Parathyroid adenoma (tissue), 2 donors: ENCODE measurements around the gene SIL1.
"Not testable (repeated sequence)": the region's sequence is repeated elsewhere in the genome, so short reads cannot be mapped to it uniquely, and the experiment has no call there.

Source experiments
- H2AFZ ChIP-seq: fragments of 300-600 bp; sonication (generic); one replicate; pipeline ENCODE4 v1.7.0; 2017; ENCODE audit warnings: antibody characterized with exemption, mild to moderate bottlenecking
- H3K27ac ChIP-seq: fragments of 300-600 bp; sonication (generic); one replicate; pipeline ENCODE4 v1.7.0; 2017
- H3K27me3 ChIP-seq: fragments of 300-600 bp; sonication (generic); one replicate; pipeline ENCODE4 v1.7.0; 2017; ENCODE audit warnings: low read length; ENCODE audit not compliant: control insufficient read depth, insufficient read depth
- H3K36me3 ChIP-seq: fragments of 300-600 bp; sonication (generic); one replicate; pipeline ENCODE4 v1.7.0; 2017; ENCODE audit warnings: low read length; ENCODE audit not compliant: control insufficient read depth, insufficient read depth
- H3K4me1 ChIP-seq: fragments of 300-600 bp; sonication (generic); one replicate; pipeline ENCODE4 v1.7.0; 2017; ENCODE audit warnings: control low read depth
- H3K4me2 ChIP-seq: fragments of 300-600 bp; sonication (generic); one replicate; pipeline ENCODE4 v1.7.0; 2017; ENCODE audit warnings: low read length
- H3K4me3 ChIP-seq: fragments of 300-600 bp; sonication (generic); one replicate; pipeline ENCODE4 v1.7.0; 2017; ENCODE audit warnings: low read depth, low read length
- H3K79me2 ChIP-seq: fragments of 300-600 bp; sonication (generic); one replicate; pipeline ENCODE4 v1.7.0; 2017; ENCODE audit warnings: control low read depth
- H3K9ac ChIP-seq: fragments of 300-600 bp; sonication (generic); one replicate; pipeline ENCODE4 v1.7.0; 2017; ENCODE audit warnings: mild to moderate bottlenecking
- H3K9me3 ChIP-seq: fragments of 300-600 bp; sonication (generic); one replicate; pipeline ENCODE4 v1.7.0; 2017; ENCODE audit warnings: low read length; ENCODE audit not compliant: control insufficient read depth
- TF ChIP-seq, protein P1 (sequence below): fragments of 300-600 bp; sonication (generic); IDR thresholded peaks from one replicate; pipeline ENCODE4 v1.7.0; 2017; ENCODE audit warnings: antibody characterized with exemption, mild to moderate bottlenecking
- donor health status: primary hyperparathyroidism.

Gene SIL1

DNA sequence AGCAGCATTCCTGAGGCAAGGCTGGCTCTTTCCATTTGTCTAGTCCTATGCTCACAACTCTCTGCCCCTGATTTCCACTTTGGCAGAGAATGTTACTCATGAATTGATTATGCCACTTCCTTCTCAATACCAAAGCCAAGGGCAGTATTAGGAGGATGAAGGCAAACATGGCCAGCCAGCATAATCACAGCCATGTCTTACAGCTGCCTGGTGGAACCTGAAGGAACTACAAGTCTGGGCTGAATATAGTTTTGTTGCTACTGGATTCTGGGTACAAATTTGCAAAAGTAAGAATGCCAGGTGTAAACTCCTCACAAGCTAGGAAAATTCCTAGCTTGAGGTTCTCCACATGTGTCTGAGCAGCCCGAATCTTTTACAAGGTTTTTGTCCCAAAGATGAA lies 4.2 kb downstream of the SIL1 start:
- TF ChIP-seq, protein P1, sequence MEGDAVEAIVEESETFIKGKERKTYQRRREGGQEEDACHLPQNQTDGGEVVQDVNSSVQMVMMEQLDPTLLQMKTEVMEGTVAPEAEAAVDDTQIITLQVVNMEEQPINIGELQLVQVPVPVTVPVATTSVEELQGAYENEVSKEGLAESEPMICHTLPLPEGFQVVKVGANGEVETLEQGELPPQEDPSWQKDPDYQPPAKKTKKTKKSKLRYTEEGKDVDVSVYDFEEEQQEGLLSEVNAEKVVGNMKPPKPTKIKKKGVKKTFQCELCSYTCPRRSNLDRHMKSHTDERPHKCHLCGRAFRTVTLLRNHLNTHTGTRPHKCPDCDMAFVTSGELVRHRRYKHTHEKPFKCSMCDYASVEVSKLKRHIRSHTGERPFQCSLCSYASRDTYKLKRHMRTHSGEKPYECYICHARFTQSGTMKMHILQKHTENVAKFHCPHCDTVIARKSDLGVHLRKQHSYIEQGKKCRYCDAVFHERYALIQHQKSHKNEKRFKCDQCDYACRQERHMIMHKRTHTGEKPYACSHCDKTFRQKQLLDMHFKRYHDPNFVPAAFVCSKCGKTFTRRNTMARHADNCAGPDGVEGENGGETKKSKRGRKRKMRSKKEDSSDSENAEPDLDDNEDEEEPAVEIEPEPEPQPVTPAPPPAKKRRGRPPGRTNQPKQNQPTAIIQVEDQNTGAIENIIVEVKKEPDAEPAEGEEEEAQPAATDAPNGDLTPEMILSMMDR, result no peak
- Histone ChIP-seq H3K27me3 (no peaks in the 10 kb centered on the region), H3K4me3 (no peak overlapping the region)

DNA sequence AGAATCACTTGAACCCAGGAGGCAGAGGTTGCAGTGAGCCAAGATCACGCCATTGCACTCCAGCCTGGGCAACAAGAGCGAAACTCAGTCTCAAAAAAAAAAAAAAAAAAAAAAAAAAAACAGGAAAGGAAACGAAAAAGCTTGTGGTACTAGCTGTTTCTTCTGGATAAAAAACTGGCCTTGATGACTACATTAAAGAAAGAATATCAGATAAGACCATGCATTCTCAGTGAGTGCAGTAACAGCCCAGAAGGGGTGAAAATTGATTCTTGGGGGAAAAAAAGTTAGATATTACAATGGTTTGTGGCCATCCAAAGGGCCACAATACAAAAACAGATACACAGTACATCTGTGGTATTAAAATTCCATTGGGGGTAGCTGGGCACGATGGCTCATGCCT lies 5.3 kb downstream of the SIL1 start:
- not testable (repeated sequence) for H3K79me2 ChIP-seq, H2AFZ ChIP-seq

More for the DNA sequence above, 4.2 kb downstream of the SIL1 start:
- H3K27ac ChIP-seq, result no peak overlapping the region
- H3K79me2 ChIP-seq, result no peaks in the 10 kb centered on the region
- no peak overlapping the region for H3K9ac ChIP-seq
- H3K4me2 ChIP-seq, result no peak overlapping the region
- H3K4me1 ChIP-seq, result peaks cover 14% of the 10 kb centered on the region
- no peaks in the 10 kb centered on the region for H3K36me3 ChIP-seq
- no peaks in the 10 kb centered on the region for H3K9me3 ChIP-seq
- H2AFZ ChIP-seq, result no peak overlapping the region

DNA sequence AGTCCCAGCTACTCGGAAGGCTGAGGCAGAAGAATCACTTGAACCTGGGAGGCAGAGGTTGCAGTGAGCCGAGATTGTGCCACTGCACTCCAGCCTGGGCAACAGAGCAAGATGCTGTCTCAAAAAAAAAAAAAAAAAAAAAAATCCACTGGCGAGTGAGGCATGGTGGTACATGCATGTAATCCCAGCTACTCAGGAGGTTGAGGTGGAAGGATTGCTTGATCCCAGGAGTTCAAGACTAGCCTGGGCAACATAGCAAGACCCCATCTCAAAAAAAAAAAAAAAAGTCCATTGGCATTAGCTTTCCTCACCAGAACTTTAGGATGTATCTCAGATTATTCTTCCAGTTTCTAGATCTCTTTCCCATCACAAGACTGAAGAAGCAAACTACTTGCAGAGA lies 6.2 kb downstream of the SIL1 start:
- H3K4me1 ChIP-seq, result peaks cover 11% of the 10 kb centered on the region
- H3K27me3 ChIP-seq, H2AFZ ChIP-seq, H3K79me2 ChIP-seq, H3K9me3 ChIP-seq, H3K4me2 ChIP-seq, H3K9ac ChIP-seq, H3K36me3 ChIP-seq, H3K4me3 ChIP-seq, H3K27ac ChIP-seq: not testable (repeated sequence)

More for the DNA sequence above, 5.3 kb downstream of the SIL1 start:
- H3K27ac ChIP-seq, H3K36me3 ChIP-seq, H3K4me3 ChIP-seq, H3K9me3 ChIP-seq, H3K4me2 ChIP-seq, H3K27me3 ChIP-seq, H3K9ac ChIP-seq: not testable (repeated sequence)
- peaks cover 11% of the 10 kb centered on the region for H3K4me1 ChIP-seq

DNA sequence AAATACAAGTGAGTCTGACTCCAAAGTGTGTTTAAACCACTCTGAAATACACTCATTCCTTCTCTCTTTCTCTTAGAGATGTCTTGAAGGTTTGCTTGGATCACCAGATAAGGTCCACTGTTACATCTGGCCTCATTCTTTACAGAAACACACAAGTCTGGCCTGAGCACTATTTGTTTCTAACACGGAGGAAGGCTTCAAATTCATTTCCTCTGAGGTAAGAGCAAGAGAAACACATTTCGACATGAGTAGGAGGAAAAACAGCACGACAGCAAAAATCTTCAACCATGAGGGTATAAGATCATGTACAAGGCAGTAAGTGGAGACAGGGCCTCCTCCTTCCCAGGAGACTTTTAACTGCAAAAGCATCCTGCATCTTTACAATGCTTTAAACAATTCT lies 8.0 kb downstream of the SIL1 start:
- H3K4me1 ChIP-seq, result peaks cover 15% of the 10 kb centered on the region
- TF ChIP-seq, protein P1, result no peak
- no peaks in the 10 kb centered on the region for H3K27me3 ChIP-seq
- H3K9me3 ChIP-seq, result no peaks in the 10 kb centered on the region
- peak overlapping the region; percentile 73 for H3K27ac ChIP-seq
- no peak overlapping the region for H3K4me2 ChIP-seq
- H2AFZ ChIP-seq, result no peak overlapping the region
- H3K79me2 ChIP-seq, result peaks cover 10% of the 10 kb centered on the region
- no peaks in the 10 kb centered on the region for H3K36me3 ChIP-seq
- H3K4me3 ChIP-seq, result no peak overlapping the region
- no peak overlapping the region for H3K9ac ChIP-seq

DNA sequence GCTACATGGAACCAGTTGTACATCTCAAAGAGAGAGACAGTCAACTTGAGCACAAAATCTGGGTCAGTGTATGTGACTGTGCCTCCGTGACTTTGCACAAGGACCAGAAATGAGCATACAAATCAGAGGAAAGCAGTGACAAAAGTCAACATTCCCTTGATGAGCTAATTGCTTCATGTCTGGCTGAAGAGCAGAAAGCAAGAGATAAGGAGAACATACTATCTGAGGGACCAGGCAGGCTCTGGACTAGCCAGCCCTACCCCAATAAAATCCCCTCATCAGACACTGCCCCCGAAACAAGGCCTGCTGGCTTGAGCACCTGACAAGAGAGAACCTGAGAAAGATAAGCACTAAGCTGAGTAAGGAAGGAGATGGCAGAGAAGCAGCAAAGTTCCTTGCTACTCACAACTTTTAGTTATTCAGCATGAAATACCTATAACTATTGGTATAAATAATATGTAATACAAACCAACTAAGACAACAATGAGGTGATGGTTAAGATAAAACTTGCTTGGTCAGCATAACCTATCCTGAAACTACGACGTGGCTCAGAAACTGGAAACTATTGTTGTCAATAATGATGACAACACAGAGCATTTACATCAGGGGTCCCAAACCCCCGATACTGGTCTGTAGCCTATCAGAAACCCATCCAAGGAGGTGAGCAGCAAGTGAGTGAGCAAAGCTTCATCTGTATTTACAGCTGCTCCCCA lies 9.5 kb downstream of the SIL1 start:
- H3K9ac ChIP-seq, result no peak overlapping the region

More for the DNA sequence above, 9.5 kb downstream of the SIL1 start:
- peaks cover 15% of the 10 kb centered on the region for H3K4me1 ChIP-seq
- no peaks in the 10 kb centered on the region for H3K9me3 ChIP-seq
- TF ChIP-seq, protein P1, result no peak
- no peaks in the 10 kb centered on the region for H3K36me3 ChIP-seq
- H3K27ac ChIP-seq, result no peak overlapping the region
- H3K79me2 ChIP-seq, result peaks cover 23% of the 10 kb centered on the region
- H3K4me2 ChIP-seq, result no peak overlapping the region
- no peak overlapping the region for H2AFZ ChIP-seq
- H3K27me3 ChIP-seq, result no peaks in the 10 kb centered on the region
- no peak overlapping the region for H3K4me3 ChIP-seq
